GM18520 (cell line): Measurements from ENCODE around the gene ARSJ.
A peak's percentile ranks its signal among the peaks of the same experiment; 100 is the strongest.

Experiments
- ATAC-seq: cut with Tn5 transposase; IDR thresholded peaks from one replicate; pipeline ENCODE4 v1.9.1; 2021; ENCODE audit not compliant: unreplicated experiment

Gene ARSJ

DNA sequence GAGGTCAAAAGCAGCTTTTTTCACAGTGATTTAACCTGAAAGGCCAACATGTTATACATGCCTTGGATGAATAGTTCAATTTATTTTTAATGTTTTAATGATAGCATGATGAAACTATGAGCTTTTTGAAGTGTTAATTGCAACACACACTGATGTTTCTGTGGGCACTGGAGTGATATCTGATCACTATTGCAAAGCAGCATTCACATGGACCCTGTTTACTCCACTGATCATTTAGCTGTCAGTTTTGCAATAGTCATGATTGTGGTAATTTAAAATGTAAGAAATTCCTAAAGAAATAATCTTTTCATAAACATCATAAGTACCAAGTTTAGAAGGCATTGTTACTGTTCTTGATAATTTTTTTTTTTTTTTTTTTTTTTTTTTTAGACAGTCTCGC, 74.1 kb downstream of the ARSJ start:
- no peak for ATAC-seq

DNA sequence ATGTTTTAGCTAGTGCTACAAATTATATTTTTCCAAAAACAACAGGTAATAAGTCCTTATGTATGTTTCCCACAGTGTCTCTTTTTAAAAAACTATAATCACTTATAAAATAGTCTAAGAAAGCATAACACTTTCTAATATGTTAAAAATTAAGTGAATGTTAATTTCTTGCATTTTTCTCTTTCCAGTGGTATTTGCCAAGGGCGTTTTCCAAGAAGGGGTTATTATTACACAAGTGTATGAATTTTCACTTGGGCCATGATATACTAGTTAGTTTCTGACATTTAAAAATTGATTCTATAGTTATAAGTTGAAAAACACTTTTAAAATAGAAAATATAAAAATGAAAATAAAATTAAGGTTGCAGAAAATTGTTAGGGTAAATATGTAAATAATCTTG, 74.6 kb downstream of the ARSJ start:
- no peak for ATAC-seq

DNA sequence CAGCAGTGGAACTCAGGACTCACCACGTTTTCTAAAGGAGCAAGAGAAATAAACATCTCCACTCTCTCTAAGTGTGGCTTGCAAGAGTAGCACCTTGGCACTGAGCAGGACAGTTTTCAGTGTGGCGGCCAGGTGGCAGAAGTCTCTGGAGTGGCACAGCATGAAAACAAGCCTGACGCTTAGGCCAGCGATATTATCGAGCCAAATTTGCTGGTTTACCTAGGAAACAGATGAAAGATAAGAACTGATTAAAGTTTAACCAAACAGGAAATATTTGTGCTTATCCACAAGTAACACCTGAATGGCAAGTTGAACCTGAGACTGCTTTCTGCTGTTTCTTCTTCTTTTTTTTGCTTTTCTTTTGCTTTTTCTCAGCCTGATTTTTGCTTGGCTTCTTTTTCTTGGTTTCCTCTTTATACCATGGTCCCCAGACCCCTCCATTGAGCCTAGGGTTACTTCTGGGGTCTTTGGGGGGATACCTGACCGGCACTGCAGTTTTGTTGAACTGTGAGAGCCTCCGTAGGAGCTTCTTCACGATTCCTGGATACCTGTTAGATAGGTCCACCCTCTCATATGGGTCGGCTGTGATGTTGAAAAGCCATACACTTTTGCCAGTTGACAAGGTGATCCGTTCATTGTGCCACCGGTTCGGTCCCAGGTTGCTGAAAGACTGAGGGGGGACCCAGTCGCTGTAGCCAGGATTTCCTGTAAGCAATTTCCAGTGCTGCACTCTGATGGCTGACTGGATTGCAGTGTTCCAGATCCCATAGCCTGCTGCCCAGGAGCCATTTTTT, 77.3 kb downstream of the ARSJ start:
- ATAC-seq = no peak

DNA sequence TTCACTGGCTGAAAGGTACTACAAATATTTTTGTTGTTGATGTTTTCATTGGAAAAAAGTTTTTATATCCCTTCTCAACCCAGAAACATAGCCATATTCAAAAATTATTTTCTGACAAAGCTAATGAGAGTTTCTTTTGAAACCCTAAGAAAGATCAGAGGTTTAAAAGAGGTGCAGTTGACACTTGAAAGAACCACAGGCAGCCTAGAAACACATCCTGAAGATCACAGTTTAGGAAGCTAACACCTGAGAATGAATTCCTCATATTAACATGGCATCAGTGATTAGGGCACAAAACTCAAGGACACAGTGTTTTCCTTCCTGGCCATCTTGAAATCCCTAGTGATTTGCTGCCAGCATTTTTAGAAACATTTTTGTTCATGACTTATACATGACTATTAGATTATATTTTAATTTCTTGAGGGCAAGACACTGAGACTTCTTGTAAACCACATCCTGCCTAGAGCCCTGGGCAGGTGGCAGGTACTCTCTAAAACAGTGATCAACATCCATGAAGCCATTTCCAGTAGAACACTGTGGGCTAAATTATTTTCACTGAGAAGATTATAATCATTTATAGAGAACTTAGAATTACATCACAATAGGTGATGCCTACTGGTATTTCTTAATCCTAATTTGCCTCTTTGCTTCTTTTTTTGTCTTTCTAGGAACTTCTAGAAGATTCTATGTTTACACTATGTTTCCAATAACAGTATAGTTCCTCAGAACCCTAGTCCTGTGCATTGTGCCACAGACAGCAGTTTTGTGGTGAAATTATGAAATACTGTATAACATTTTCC, 80.0 kb downstream of the ARSJ start:
- peak; percentile 85 for ATAC-seq

DNA sequence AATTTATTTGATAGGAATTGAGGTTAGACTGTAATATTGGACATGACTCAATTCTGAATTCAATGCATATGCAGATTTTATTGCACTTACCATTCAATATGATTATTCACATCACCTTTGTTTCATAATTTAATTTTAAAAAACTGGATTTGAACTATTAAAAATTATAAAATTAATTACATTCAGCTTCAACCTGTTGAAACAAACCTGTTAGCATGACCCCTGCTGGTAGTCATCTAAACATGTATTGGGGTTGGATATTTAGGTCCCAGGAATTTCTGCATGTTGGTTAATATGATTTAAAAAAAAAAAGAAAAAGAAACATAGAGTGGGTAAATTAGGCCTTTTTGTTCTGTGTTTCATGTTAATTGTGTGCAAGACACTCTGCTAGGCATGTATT, 85.9 kb downstream of the ARSJ start:
- no peak for ATAC-seq

DNA sequence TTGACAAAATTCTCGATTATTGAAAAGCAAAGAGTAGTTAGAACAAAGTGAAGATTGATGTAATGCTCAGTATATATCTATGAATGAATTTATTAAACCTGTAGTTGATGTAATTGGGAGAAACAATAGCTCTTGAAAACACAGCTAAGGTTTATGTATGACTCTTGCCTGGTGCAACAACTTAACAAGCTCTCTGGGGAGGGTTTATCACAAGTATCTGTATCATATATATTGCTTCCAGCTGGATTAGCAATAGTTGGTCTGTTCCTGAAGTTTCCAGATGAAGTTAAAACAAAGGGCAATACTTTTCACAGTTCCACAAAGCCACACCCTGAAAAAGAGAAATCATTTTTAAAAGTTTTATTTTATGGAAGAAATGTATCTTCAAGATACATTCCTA, 91.4 kb downstream of the ARSJ start:
- no peak for ATAC-seq

DNA sequence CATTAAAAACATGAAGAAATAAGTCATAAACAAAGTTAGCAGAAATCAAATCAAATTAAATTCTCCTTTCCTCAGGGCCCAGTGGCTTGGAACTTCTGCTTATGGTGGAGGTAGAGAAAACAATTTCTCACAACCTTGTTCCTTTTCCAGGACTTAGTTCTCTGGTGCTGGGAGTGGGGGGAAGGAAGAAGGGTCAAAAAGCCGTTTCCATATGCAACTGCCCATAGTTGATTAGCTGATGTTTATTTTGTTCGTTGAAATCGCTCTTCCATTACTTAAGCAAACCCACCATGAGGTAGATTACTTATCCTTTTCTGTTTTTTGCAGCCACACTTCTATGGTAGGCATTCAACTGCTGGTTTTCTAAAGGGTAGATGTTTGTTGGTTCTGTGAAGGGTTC, 94.2 kb downstream of the ARSJ start:
- ATAC-seq = no peak

DNA sequence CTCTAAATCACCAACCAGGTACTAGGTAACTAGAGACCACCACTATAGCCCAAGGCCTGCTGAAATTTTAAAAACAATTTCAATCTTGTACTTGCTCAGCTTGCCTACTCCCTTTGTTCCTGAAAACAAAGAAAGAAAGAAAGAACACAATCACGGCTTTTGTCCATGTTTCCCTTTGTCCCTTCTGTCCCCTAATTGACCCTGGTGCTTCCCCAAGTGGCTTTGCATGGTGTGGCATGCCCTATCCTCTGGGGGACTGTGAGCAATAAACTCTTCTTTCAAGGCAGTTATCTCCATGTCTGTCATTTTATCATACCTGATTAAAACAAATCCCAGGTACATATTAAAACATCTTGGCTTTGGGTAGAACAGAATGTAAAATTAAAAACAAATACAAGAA, 94.8 kb downstream of the ARSJ start:
- ATAC-seq = no peak

DNA sequence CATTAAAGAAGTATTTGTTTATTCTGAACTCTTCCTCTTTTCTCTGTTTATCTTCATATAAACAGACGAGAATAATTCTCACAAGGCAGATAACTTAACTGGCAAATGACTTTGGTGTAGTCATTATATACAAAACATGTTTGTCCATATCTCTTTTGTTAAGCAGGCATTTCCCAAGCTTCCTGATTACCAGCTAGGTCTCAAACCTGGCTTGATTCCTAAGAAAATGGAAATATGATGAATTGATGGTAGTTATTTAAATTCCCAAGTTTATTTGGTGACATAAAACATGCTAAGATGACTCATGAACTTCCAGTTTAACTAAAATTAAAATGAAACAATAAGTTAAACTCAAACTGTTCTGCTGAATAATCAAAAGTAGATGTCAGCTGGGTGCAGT, 96.8 kb downstream of the ARSJ start:
- no peak for ATAC-seq

DNA sequence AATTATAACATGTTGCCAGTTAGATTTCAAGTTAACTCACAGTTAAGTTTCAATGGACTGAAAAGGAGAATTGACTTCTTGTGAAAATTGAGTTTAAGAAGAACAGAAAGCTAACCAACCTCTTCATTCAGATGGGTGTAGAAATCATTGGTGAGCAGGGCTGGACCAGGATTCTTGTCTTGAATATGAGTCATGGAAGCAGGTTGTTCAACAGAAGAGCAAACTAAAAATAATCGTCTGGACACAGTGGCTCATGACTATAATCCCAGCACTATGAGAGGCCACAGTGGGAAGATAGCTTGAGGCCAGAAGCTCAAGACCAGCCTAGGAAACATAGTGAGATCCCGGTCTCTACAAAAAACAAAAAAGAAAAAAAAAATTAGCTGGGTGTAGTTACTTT, 98.2 kb downstream of the ARSJ start:
- ATAC-seq = no peak

DNA sequence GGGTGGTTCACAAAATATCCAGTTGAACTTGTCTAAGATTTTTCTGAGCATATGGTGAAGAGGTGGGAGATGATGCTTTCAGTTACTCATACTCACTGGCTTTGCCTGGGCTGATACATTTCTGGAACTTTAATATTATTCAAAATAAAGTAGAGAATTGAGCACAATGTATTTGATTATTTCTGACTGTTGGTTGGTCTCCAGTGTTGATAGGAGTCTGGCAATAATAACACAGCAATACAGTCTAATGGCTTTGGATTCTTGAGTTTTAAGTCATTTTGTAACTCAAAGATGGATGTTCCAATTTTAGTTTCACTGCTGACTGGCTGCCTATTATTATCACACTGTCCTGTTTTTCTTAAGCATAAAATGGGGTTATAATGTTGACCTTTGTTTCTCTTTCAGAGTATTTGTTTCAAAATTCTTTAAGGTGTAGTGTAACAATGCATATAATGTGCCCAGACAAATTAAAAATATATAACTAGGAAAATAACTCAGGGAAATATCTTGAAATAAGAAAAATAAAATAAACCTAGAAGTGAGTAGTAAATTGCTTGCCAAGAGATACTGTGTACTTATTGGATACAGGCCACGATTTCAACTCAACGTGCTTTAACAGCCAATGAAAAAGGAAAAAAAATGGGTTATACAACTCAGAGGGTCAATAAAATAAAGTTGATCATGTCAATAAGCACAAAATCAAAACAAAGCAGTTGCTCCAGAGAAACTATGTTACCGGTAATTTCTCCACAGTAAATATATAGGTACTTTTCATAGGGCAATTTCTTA, 99.0 kb downstream of the ARSJ start:
- ATAC-seq = no peak

DNA sequence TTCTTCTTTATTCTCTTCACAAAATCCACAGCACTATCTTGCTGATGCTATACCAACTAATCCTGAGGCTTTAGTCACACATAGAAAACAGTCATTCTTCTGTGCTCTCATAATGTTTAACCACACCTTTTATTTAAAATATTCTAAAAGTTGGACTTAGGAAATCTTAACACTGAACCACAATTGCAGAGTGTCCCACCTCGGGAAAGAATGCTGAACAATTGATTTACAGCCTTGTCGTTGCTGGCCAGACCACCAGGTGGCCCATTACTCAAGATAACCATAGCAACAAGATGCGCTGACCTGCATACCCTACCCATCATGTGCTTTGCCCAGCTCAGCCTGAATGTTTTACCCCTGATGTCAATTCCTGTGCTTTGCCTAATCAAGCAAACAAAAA, 100.8 kb downstream of the ARSJ start:
- ATAC-seq = no peak

DNA sequence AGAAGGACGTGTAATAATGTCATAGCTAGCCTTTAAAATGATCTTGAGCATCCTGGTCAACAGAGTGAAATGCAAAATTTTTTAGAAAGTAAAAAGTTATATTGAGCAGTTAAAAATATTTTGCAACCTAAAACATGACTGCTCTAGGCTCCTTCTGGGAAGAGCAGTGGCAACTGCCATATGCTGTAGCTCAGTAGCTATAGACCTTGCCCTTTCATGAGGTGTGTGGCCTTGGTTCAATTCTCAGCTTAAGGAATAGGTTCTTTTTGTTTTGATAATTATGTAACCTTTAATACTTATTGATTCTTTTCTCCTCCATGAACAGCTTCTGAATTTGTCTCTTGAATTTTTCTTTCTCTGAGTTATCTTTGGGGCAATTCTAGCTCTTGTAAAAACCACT, 105.0 kb downstream of the ARSJ start:
- no peak for ATAC-seq

DNA sequence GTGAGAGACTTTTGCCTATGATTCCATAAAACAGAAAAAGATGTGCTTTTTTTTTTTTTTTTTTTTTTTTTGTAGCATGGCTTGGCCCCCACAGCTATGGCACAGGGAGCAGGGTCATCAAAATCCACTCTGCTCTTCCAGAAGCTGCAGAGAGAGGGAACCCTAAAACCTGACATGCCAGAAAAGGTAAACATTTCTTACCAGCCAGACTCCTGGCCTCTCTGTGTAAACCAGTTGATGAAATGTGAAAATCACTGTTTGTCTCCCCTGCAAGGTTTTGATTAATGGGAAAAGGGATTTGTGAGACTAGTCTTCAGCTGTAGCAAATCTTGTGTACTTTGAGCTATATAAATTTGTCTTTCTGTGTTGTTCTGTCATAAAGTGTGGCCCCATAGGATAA, 105.9 kb downstream of the ARSJ start:
- ATAC-seq = no peak

DNA sequence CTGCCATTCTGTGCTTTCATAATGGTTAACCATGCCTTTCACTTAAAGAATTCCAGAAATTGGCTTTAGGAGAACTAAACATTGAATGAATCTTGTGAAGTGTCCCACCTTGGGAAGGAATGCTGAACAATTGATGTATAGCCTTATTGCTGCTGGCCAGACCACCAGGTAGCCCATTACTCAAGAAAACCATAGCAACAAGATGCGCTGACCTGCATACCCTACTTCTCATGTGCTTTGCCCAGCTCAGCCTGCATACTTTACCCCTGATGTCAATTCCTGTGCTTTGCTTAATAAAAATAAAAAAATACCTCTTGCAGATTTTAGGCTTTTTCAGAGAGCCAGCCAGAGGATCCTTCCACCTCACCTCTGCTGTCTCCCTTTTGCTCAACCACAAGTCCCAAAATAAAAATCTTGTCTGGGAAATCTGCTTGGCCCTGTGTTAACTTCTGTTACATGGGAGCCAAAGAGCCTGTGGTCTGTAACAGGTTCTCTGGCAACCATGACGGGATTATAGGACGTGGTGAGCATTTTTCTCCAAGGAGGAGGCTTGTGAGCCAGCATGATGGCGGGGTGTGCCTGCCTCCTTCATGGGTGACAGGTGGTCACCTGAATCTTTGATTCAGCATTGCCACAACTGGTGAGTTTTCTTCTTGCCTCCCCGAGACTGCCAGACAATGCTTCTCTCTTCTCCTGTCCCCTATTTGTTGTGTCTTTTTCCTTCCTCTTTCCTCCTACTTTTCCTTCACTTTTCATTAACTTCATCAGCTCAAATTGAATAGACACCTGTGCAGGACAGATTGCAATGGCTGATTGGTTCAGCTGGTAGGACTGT, 106.8 kb downstream of the ARSJ start:
- ATAC-seq = no peak

DNA sequence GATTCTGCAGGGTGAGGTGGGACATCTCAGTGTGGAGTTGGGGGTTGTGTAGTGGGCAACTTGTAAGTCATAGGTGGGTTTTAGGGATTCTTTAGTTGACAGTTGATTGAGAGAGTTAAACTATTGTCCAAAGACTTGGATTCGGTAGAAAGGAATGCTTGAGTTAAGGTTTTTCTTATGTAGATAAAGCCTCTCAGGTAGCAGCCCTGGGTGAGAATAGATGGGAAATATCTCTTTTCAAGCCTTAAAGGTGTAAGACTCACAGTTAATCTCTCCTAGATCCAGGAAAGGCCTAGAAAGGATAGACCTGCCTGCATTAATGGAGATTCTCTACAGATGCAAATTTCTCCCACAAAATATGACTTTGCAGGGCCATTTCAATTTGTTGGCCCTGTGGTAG, 108.4 kb downstream of the ARSJ start:
- no peak for ATAC-seq

DNA sequence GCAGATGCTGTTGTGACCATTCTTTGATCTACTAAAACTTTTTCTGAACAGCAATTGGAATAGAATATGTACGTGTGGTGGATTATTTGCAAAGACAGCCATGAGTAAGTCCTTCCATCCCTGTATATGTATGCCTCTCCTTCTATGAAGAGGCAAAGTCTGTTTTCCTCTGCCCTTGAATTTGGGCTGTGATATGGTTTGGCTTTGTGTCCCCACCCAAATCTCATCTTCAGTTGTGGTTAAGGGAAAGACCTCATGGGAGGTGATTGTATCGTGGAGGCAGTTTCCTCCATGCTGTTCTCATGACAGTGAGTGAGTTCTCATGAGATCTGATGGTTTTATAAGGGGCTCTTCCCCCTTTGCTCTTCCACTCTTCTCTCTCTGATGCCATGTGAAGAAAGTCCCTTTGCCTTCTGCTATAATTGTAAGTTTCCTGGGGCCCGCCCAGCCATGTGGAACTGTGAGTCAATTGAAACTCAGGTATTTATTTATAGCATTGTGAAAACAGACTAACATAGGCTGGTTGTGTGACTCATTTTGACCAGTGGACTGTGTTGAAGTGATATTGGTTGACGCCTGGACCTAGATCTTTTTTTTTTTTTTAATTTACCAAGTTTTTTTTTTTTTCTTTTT, 109.6 kb downstream of the ARSJ start:
- peak; percentile 87 for ATAC-seq

DNA sequence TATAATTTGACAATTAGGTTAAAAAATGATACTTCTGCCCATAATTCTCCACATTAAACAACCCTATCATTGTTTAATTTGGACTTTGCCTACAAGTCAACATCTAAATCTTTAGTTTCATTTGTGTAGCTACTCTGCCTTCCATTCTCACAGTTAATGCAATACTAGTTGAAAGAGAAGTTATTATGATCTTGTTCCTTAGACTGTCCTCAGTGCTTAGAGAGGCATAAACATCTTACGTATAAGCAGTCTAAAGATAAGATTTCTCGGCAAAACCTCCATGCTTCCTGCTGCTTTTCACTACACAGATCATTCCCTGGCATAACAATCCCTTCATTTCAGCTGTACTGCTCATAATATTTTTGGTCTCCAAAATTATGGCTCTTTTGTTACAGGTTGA, 112.8 kb downstream of the ARSJ start:
- no peak for ATAC-seq

DNA sequence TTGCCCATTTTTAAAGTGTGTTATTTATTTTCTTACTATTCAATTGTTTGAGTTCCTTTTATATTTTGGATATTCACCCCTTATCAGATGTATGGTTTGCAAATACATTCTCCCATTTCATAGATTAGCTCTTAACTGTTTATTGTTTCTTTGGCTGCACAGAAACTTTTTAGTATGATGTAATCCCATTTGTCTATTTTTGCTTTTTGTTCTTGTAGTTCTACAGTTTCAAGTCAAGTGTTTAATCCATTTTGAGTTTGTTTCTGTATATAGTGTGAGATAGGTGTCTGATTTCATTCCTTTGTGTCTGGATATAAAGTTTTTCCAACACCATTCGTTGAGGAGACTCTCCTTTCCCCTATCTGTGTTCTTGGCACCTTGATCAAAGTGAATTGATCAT, 120.5 kb downstream of the ARSJ start:
- ATAC-seq = no peak

DNA sequence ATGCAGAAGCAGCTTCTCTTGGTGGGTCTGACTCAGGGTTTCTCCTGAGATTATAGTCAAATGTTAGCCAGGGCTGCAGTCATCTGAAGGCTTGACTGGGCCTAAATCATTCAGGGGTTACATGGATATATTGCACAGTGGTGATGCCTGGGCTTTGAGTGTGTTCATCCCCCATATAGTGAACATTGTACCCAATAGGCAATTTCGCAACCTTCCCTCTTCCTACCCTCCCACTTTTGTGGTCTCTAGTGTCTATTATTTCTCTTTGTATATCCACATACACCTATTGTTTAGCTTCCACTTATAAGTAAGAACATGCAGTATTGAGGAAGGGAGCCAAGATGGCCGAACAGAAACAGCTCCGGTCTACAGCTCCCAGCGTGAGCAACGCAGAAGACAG, 127.6 kb downstream of the ARSJ start:
- no peak for ATAC-seq
